Upper lobe of right lung (tissue), 1 donor: ENCODE measurements around the gene TMBIM6. TPM values are rescaled to one million over a fixed set of nuclear protein-coding genes. Genes with fewer than 3 reads are reported as not detected.
A peak's percentile ranks its signal among the peaks of the same experiment; 100 is the strongest.

Source experiments
- ATAC-seq: fragments of 200-7000 bp; cut with Tn5 transposase; one replicate; pipeline ENCODE4 v1.9.1; 2020; ENCODE audit warnings: mild to moderate bottlenecking, moderate library complexity
- DNase-seq: peaks from one replicate; pipeline ENCODE4 v3.0.0-alpha.2; 2020
- H3K27ac ChIP-seq: fragments of 200-600 bp; one replicate; pipeline ENCODE4 v1.8.0; 2022
- H3K27me3 ChIP-seq: fragments of 200-600 bp; one replicate; pipeline ENCODE4 v1.8.0; 2022; ENCODE audit warnings: mild to moderate bottlenecking
- H3K36me3 ChIP-seq: fragments of 200-600 bp; one replicate; pipeline ENCODE4 v1.8.0; 2022
- H3K4me1 ChIP-seq: fragments of 200-600 bp; one replicate; pipeline ENCODE4 v1.8.0; 2022
- H3K4me3 ChIP-seq: fragments of 200-600 bp; one replicate; pipeline ENCODE4 v1.8.0; 2022; ENCODE audit warnings: mild to moderate bottlenecking
- H3K9me3 ChIP-seq: fragments of 200-600 bp; one replicate; pipeline ENCODE4 v1.8.0; 2022
- CTCF ChIP-seq: fragments of 200-600 bp; IDR thresholded peaks from one replicate; pipeline ENCODE4 v1.8.0; 2022; ENCODE audit warnings: antibody characterized with exemption
- intact Hi-C: fragments of 100-400 bp; cut with DNase I; formaldehyde crosslinking; loops from one replicate; pipeline ENCODE4 v1.11.0; 2022
- total RNA-seq: library from RNA; stranded (reverse); fragmentation: NEBNext Ultra II Directional; extraction: Animal tissue kit (Norgen Biotek cat#: 25700); gene quantifications from one replicate; pipeline ENCODE4 v1.2.1, GENCODE V29; 2021
- donor health status: DM: no; HTN: yes; CAD: no; lungs with severe emphysema.

The TMBIM6 gene
- total RNA-seq, 1 donor from 2014 or later = 654 TPM

- Histone ChIP-seq H3K4me1 (peaks cover 31% of the 10 kb centered on the region), H3K9me3 (no peaks in the 10 kb centered on the region), H3K36me3 (no peaks in the 10 kb centered on the region), H3K27ac (peak overlapping the region; percentile 98), H3K27me3 (no peaks in the 10 kb centered on the region), H3K4me3 (peak overlapping the region; percentile 90)
- ATAC-seq (peak; percentile 84), DNase-seq (peak; percentile 96)
- TF ChIP-seq CTCF = no peak
- intact Hi-C loops = no loop called here
These were observed 694 bp downstream of the TMBIM6 start for GRCh38 chr12:49741882-49742620.

DNA sequence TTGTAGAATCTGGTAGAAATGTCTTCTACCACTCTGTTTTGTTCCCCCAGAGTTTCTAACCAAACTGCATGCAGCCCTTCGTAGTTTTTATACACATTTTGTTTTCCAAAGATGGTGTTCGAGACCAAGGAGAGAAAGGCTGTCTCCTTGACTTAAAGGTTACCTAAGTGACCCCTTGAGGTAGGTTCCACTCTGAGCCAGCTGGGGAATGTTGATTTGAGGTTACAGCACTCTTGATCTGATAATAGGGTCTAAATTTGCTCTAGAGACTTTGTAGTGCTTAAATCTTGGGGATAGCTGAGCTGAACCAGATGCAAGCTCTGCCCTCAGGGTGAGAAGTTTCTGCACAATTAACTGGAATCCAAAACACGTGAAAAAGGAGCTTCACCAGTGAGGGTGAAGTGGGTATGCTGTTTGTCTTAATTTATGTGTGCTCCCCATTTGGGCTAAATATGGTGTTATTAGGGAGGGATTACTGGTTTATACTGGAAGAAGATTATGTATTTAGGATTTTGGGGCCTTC is 3.1 kb downstream of the TMBIM6 start:
- Histone ChIP-seq H3K9me3 (no peaks in the 10 kb centered on the region), H3K36me3 (peaks cover 2% of the 10 kb centered on the region), H3K27me3 (no peaks in the 10 kb centered on the region), H3K4me3 (no peak overlapping the region), H3K27ac (no peak overlapping the region), H3K4me1 (peaks cover 44% of the 10 kb centered on the region)
- DNase-seq = no peak
- ATAC-seq = no peak
- intact Hi-C loops = no loop called here
- no peak for TF ChIP-seq CTCF

- Histone ChIP-seq H3K4me3 (no peak overlapping the region), H3K9me3 (no peaks in the 10 kb centered on the region), H3K27me3 (no peaks in the 10 kb centered on the region), H3K4me1 (peaks cover 70% of the 10 kb centered on the region), H3K36me3 (peaks cover 16% of the 10 kb centered on the region), H3K27ac (no peak overlapping the region)
- intact Hi-C loops = no loop called here
- ATAC-seq = no peak
- TF ChIP-seq CTCF = no peak
- no peak for DNase-seq
These were observed 6.9 kb downstream of the TMBIM6 start for GRCh38 chr12:49748306-49748705.

DNA sequence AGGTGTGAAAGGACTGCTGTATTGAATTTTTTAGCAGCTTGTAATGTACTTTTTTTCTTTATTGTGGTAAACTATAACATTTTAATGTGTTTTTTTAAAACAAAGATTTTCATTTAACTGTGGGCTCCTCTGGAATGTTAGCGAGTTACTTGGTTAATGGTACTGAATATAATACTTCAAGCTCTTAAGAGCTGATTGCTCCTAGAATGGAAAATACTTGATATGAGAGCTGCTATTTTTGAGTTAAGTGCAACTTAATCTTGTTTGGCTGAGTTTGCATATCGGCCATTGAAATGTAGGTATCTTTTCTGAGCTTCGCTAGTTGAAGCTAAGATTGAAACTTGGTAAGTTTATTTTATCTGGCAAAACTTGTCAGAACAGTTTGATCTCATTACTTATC is 7.4 kb downstream of the TMBIM6 start:
- H3K27me3 ChIP-seq = no peaks in the 10 kb centered on the region
- intact Hi-C loops = no loop called here
- peaks cover 70% of the 10 kb centered on the region for H3K4me1 ChIP-seq
- ATAC-seq (peak; percentile 31), DNase-seq (no peak)
- no peaks in the 10 kb centered on the region for H3K9me3 ChIP-seq
- no peak for TF ChIP-seq CTCF
- H3K36me3 ChIP-seq = peaks cover 21% of the 10 kb centered on the region
- no peak overlapping the region for H3K27ac ChIP-seq
- H3K4me3 ChIP-seq = no peak overlapping the region

- no peaks in the 10 kb centered on the region for H3K9me3 ChIP-seq
- peaks cover 64% of the 10 kb centered on the region for H3K4me1 ChIP-seq
- intact Hi-C loops = no loop called here
- no peak for TF ChIP-seq CTCF
- H3K27me3 ChIP-seq = no peaks in the 10 kb centered on the region
- DNase-seq (no peak), ATAC-seq (peak; percentile 86)
- peaks cover 36% of the 10 kb centered on the region for H3K36me3 ChIP-seq
- H3K27ac ChIP-seq = no peak overlapping the region
- no peak overlapping the region for H3K4me3 ChIP-seq
These were observed 9.0 kb downstream of the TMBIM6 start for GRCh38 chr12:49750027-49750995.
